GM03348 (cell line): ENCODE results near the gene FES.
"Not testable (repeated sequence)": the region's sequence is repeated elsewhere in the genome, so short reads cannot be mapped to it uniquely, and the experiment has no call there.

Experiments used
- DNase-seq: peaks from one replicate; pipeline ENCODE4 v3.0.0; 2012; ENCODE audit warnings: low spot score

FES gene

GRCh38 chr15:90860942-90861675 is 23.2 kb upstream of the FES start:
- DNase-seq: no peak

GRCh38 chr15:90862487-90862886 is 21.8 kb upstream of the FES start:
- DNase-seq: no peak

- DNase-seq: no peak
Observed at GRCh38 chr15:90862964-90863778, 21.1 kb upstream of the FES start.

GRCh38 chr15:90863987-90864386 is 20.3 kb upstream of the FES start:
- DNase-seq: no peak

GRCh38 chr15:90864507-90864906 is 19.8 kb upstream of the FES start:
- DNase-seq: no peak

- no peak for DNase-seq
Observed at GRCh38 chr15:90865702-90866101, 18.6 kb upstream of the FES start.

- no peak for DNase-seq
Observed at GRCh38 chr15:90866161-90866715, 18.1 kb upstream of the FES start.

GRCh38 chr15:90866800-90867199 is 17.5 kb upstream of the FES start:
- DNase-seq: no peak

GRCh38 chr15:90868261-90868689 is 16.0 kb upstream of the FES start, which contains the start of gene FURIN:
FURIN (plus strand) TSS chr15:90868588; CDS start chr15:90875741, 7,153 bp downstream.
- DNase-seq: no peak

- DNase-seq: no peak
Observed at GRCh38 chr15:90869140-90869541, 15.2 kb upstream of the FES start.

GRCh38 chr15:90869601-90870353 is 14.5 kb upstream of the FES start:
- peak; percentile 83 for DNase-seq

- no peak for DNase-seq
Observed at GRCh38 chr15:90870354-90871138, 13.8 kb upstream of the FES start.

GRCh38 chr15:90871139-90871715 is 13.1 kb upstream of the FES start:
- peak; percentile 73 for DNase-seq

- DNase-seq: peak; percentile 69
Observed at GRCh38 chr15:90871716-90872485, 12.4 kb upstream of the FES start.

- peak; percentile 85 for DNase-seq
Observed at GRCh38 chr15:90872486-90873184, 11.7 kb upstream of the FES start.

- DNase-seq: no peak
Observed at GRCh38 chr15:90873488-90873997, 10.8 kb upstream of the FES start.

GRCh38 chr15:90873998-90874605 is 10.2 kb upstream of the FES start:
- no peak for DNase-seq

- DNase-seq: not testable (repeated sequence)
Observed at GRCh38 chr15:90874986-90875385, 9.3 kb upstream of the FES start.

- DNase-seq: no peak
Observed at GRCh38 chr15:90875549-90875981, 8.7 kb upstream of the FES start.
